ENCODE measurements around the gene ARMC10. TPM values are rescaled to one million over a fixed set of nuclear protein-coding genes. Genes with fewer than 3 reads are reported as not detected.
A peak's percentile ranks its signal among the peaks of the same experiment; 100 is the strongest.
"Not testable (repeated sequence)": the region's sequence is repeated elsewhere in the genome, so short reads cannot be mapped to it uniquely, and the experiment has no call there.

Gene ARMC10
- total RNA-seq, 2 experiments from 2014 or later, result 49.7 to 53.3 TPM

DNA sequence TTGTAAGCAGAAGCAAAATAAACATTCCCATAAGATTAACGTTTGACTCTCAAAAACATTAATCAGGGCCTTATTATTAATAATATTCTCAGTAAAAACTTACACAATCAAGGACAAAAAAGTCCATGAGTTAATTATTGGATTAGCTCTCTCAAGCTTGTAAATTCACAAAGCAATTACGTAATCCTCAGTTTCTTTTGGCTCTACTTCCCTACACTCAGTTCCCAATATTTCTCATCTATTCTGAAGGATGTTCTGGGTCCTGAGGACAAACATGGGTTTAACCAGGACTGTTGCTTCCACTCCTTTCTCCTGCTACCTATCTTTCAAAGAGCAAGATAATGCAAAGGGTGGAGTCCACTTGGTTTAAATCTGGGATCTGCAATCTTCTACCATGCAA lies 15.5 kb upstream of the ARMC10 start:
- POLR2A ChIA-PET, result no interaction called here
- CTCF ChIA-PET, result interaction anchor here (1.2 kb wide), 1 partner anchor 212 kb away, joined by 3 read pairs; no protein-coding TSS in a partner anchor
- H3K27ac Mint-ChIP-seq, result no peak overlapping the region

DNA sequence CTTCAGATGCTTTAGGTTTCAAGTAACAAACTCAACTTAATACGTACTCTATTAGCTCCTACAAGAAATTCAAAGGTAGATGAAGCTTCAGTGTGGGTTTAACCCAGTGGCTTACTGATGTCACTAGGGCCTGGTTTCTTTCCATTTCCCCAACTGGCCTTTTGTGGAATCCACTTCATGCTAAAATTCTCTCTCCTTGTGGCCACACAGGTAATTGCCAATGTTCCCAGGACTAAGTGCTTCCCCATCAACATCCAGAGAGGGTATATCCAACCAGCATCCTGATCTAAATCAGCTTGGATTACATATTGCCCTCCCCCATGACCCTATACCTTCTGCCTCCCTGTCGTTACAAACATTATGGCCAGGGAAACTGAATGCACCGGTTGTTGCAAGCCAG lies 11.0 kb upstream of the ARMC10 start:
- Mint-ChIP-seq H3K9me3 (no peaks in the 10 kb centered on the region), H3K36me3 (no peaks in the 10 kb centered on the region), H3K4me1 (ENCODE audit: low read depth) (no peaks in the 10 kb centered on the region), H3K27me3 (no peaks in the 10 kb centered on the region), H3K27ac (no peak overlapping the region), H3K4me3 (no peak overlapping the region)
- DNase-seq, result no peak
- POLR2A ChIA-PET, result no interaction called here
- CTCF ChIA-PET, result no interaction called here
- intact Hi-C loops (cut with micrococcal nuclease), result loop anchor here (2.0 kb wide), 1 partner anchor 305 kb away; no protein-coding TSS in a partner anchor

More for the DNA sequence above, 15.5 kb upstream of the ARMC10 start:
- intact Hi-C loops (cut with micrococcal nuclease), result no loop called here
- Mint-ChIP-seq H3K4me1 (ENCODE audit: low read depth) (no peaks in the 10 kb centered on the region), H3K27me3 (no peaks in the 10 kb centered on the region), H3K4me3 (no peak overlapping the region), H3K36me3 (peaks cover 2% of the 10 kb centered on the region), H3K9me3 (no peaks in the 10 kb centered on the region)
- DNase-seq, result no peak

DNA sequence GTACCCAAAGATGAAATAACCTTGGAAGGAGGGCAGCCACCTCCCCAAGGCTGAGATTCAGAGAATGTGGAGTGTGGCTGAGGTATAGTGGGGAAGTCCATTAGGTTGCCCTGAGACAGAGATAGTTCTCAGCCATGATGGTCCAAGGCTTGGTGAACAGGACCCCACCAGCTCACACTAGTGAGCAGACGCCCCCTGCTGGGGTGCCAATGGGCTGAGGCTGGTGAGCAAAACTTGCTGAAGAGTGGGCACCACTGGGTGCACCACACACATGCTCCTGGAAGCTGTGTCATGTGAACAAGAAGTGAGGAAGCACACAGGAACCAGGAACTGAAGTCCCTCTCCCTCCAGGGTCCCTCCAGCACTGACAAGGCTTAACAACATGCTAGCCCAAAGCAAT lies 9.3 kb upstream of the ARMC10 start:
- CTCF ChIA-PET, result interaction anchor here (1.3 kb wide), 1 partner anchor 14 kb away, joined by 4 read pairs; no protein-coding TSS in a partner anchor
- intact Hi-C loops (cut with micrococcal nuclease), result no loop called here
- Mint-ChIP-seq H3K9me3 (no peaks in the 10 kb centered on the region), H3K27me3 (no peaks in the 10 kb centered on the region), H3K4me3 (no peak overlapping the region), H3K4me1 (ENCODE audit: low read depth) (no peaks in the 10 kb centered on the region), H3K27ac (no peak overlapping the region), H3K36me3 (no peaks in the 10 kb centered on the region)
- POLR2A ChIA-PET, result interaction anchor here (1.5 kb wide), 1 partner anchor 10 kb away, joined by 9 read pairs; the partner anchor contains the start of genes ARMC10 and FBXL13
- peak; percentile 61 for DNase-seq

DNA sequence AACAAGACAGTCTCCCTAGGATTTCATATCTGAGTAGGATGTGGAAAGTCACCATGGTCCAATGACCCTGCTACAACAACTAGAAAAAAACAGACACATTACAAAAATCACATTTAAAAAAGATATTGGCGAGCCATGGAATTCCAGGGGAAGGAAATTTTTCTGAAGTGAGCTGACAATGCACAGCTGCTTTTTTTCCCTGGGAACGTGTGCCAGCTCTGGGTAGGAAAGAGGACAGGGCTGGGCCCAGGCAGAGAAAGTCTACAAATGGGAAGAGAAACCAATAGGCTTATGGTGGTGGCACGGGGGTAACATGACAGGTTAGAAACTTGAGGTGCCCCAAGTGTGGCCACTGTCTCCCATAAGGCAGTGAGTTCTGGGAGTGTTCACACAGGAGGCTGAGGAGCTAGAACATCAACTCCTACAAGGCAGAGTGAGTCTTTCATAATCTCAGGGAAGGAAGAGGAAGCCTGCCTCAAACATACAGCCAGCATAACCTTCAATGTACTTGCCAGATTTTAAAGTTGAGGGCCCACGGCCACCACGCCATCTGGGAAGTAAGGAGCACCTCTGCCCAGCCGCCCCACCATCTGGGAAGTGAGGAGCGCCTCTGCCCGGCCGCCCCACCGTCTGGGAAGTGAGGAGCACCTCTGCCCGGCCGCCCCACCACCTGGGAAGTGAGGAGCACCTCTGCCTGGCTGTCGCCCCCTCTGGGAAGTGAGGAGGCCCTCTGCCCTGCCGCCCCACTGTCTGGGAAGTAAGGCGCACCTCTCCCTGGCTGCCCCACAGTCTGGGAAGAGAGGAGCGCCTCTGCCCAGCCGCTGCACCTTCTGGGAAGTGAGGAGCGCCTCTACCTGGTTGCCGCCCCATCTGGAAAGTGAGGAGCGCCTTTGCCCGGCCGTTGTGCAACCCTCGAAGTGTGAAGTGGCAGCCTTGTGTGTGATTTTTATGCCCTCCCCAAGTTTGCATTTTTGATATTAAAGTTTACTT lies 6.2 kb upstream of the ARMC10 start:
- DNase-seq, result no peak
- intact Hi-C loops (cut with micrococcal nuclease), result no loop called here
- ChIA-PET CTCF (no interaction called here), POLR2A (no interaction called here)
- no peaks in the 10 kb centered on the region for H3K36me3 Mint-ChIP-seq
- no peaks in the 10 kb centered on the region for H3K27me3 Mint-ChIP-seq
- no peaks in the 10 kb centered on the region for H3K9me3 Mint-ChIP-seq
- H3K4me3 Mint-ChIP-seq, result no peak overlapping the region
- no peak overlapping the region for H3K27ac Mint-ChIP-seq
- peaks cover 8% of the 10 kb centered on the region for H3K4me1 Mint-ChIP-seq (ENCODE audit: low read depth)

DNA sequence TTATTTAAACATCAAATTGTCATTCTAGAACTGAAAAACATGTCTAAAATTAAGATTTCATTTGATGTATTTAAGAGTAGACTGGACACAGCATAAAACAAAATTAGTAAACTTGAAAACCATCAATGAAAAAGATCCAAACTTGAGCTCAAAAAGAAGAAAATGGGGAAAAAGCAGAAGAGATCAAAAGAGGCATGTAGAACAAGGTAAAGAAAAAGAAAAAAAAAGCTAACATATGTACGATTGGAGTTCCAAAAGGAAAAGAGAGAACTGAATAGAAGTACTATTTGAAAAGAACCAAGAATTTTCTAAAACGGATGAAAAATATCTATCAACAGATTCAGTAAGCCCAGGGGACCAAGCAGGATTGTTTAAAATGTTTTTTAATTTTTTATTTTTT lies 3.9 kb upstream of the ARMC10 start:
- ChIA-PET CTCF (interaction anchor here (1.0 kb wide), 1 partner anchor 9 kb away, joined by 4 read pairs; no protein-coding TSS in a partner anchor), POLR2A (no interaction called here)
- H3K27me3 Mint-ChIP-seq, result no peaks in the 10 kb centered on the region
- no peak for DNase-seq
- H3K4me1 Mint-ChIP-seq (ENCODE audit: low read depth), result peaks cover 23% of the 10 kb centered on the region
- H3K4me3 Mint-ChIP-seq, result no peak overlapping the region
- intact Hi-C loops (cut with micrococcal nuclease), result loop anchor here (5.0 to 10.0 kb wide), 3 partner anchors 196 to 334 kb away; partner anchors contain the start of gene FAM185A
- H3K27ac Mint-ChIP-seq, result no peak overlapping the region
- no peaks in the 10 kb centered on the region for H3K36me3 Mint-ChIP-seq
- no peaks in the 10 kb centered on the region for H3K9me3 Mint-ChIP-seq

DNA sequence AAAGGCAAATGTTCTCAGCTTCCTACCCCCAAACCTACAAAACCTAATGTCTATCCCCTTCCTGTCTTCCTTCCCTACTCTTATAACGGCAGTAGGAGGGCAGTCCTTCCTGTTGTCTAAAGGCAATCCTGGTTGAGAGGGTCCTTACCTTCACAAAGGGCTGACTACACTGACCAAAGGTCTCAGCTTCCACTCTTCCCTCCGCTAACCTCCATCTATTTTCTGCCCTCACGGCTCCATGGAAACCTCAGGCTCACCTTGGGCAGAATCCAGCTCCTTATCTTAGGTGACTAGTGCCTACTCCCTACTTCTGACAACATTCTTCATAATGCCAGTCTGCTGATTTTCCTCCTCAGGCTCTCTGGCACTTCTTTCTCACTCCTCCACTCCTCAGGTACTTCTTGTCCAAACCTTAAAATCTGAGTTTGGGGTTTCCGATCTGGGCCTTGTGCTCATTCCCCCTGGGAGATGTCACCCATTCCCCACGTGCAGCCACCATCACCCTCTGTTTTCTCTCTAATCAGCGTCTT lies 886 bp upstream of the ARMC10 start:
- CTCF ChIA-PET, result interaction anchor here (1.7 to 3.1 kb wide), 2 partner anchors 12 to 325 kb away, joined by 9 to 12 read pairs; partner anchors contain the start of gene FAM185A
- intact Hi-C loops (cut with micrococcal nuclease), result loop anchor here (2.0 to 10.0 kb wide), 5 partner anchors 199 to 331 kb away; partner anchors contain the start of gene FAM185A
- peak overlapping the region; percentile 93 for H3K4me3 Mint-ChIP-seq
- H3K27ac Mint-ChIP-seq, result peak overlapping the region; percentile 74
- no peak for DNase-seq
- no peaks in the 10 kb centered on the region for H3K27me3 Mint-ChIP-seq
- peaks cover 1% of the 10 kb centered on the region for H3K36me3 Mint-ChIP-seq
- H3K4me1 Mint-ChIP-seq (ENCODE audit: low read depth), result peaks cover 37% of the 10 kb centered on the region
- no peaks in the 10 kb centered on the region for H3K9me3 Mint-ChIP-seq
- POLR2A ChIA-PET, result interaction anchor here (0.6 to 1.2 kb wide), 3 partner anchors 206 to 343 kb away, joined by 3 to 8 read pairs (median 3); partner anchors contain the start of gene FAM185A

DNA sequence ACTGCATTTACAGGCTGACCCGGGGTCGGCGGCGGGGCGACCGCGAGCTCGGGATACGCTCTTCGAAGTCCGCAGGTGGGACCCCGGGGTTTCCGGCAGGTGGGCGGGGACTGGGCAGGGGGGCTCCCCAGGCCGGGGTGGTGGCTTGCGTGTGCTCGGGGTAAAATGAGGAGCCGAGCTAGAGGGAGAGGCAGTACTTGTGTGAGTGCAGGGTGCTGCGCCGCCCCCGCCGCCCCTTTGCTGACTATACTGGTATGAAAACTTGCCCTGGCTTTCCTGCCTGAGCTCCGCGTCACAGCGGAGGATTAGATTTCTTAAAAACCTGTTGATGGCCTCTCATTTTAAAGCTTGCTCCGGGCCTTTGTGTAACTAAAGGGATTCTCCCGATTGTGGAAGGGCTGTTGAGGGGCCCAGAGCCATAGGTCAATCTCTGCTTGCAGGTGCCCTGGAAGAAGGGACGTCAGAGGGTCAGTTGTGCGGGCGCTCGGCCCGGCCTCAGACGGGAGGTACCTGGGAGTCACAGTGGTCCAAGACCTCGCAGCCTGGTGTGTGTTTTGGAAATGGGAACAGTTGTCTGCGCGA lies 488 bp downstream of the ARMC10 start:
- intact Hi-C loops (cut with micrococcal nuclease), result loop anchor here (1.0 to 10.0 kb wide), 5 partner anchors 74 to 329 kb away; partner anchors contain the start of gene NAPEPLD

DNA sequence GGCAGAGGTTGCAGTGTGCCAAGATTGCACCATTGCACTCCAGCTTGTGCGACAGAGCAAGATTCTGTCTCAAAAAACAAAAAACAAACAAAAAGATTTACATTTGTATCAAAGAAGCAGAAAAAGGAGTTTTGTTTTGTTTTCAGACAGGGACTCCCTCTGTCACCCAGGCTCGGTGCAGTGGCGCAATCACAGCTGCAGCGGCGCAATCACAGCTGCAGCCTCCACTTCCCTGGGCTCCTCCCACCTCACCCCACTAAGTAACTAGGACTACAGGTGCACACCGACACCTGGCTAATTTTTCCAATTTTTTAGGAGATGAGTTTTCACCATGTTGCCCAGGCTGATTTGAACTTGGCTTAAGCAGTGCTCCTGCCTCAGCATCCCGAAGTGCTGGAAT lies 1.8 kb downstream of the ARMC10 start:
- intact Hi-C loops (cut with micrococcal nuclease), result loop anchor here (10.0 kb wide), 2 partner anchors 202 to 328 kb away; no protein-coding TSS in a partner anchor
- Mint-ChIP-seq H3K27me3 (no peaks in the 10 kb centered on the region), H3K4me1 (ENCODE audit: low read depth) (peaks cover 41% of the 10 kb centered on the region), H3K4me3 (no peak overlapping the region), H3K9me3 (no peaks in the 10 kb centered on the region), H3K27ac (no peak overlapping the region), H3K36me3 (peaks cover 4% of the 10 kb centered on the region)
- ChIA-PET CTCF (interaction anchor here (3.1 kb wide), 1 partner anchor 14 kb away, joined by 12 read pairs; no protein-coding TSS in a partner anchor), POLR2A (no interaction called here)
- DNase-seq, result no peak

More for the DNA sequence above, 488 bp downstream of the ARMC10 start:
- H3K9me3 Mint-ChIP-seq, result no peaks in the 10 kb centered on the region
- H3K27me3 Mint-ChIP-seq, result no peaks in the 10 kb centered on the region
- peaks cover 41% of the 10 kb centered on the region for H3K4me1 Mint-ChIP-seq (ENCODE audit: low read depth)
- H3K27ac Mint-ChIP-seq, result peak overlapping the region; percentile 88
- POLR2A ChIA-PET, result interaction anchor here (0.6 to 2.0 kb wide), 9 partner anchors 9 to 327 kb away, joined by 3 to 9 read pairs (median 4); partner anchors contain the start of genes FAM185A, NAPEPLD and PSMC2
- peak; percentile 86 for DNase-seq
- H3K4me3 Mint-ChIP-seq, result peak overlapping the region; percentile 95
- CTCF ChIA-PET, result interaction anchor here (0.9 to 3.1 kb wide), 5 partner anchors 13 to 327 kb away, joined by 3 to 12 read pairs (median 4); partner anchors contain the start of genes FAM185A and NAPEPLD
- peaks cover 4% of the 10 kb centered on the region for H3K36me3 Mint-ChIP-seq

DNA sequence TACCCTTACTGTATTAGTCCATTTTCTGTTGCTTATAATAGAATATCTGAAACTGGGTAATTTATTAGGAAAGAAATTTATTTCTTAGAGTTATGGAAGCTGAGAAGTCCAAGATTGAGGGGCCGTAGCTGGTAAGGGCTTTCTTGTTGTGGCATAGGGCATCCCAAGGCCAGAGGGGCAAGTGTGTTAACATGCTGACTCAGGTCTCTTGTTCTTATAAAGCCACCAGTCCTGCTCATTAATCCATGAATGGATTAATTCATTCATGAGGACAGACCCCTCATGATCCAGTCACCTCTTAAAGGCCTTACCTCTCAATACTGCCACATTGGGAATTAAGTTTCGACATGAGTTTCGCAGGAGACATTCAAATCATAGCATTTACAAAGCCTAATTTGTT lies 2.4 kb downstream of the ARMC10 start:
- no peak for DNase-seq
- Mint-ChIP-seq H3K36me3 (peaks cover 4% of the 10 kb centered on the region), H3K4me3 (no peak overlapping the region), H3K27me3 (no peaks in the 10 kb centered on the region), H3K9me3 (no peaks in the 10 kb centered on the region), H3K27ac (no peak overlapping the region), H3K4me1 (ENCODE audit: low read depth) (peaks cover 42% of the 10 kb centered on the region)
- intact Hi-C loops (cut with micrococcal nuclease), result loop anchor here (10.0 kb wide), 2 partner anchors 203 to 327 kb away; no protein-coding TSS in a partner anchor
- POLR2A ChIA-PET, result no interaction called here
- CTCF ChIA-PET, result interaction anchor here (0.6 kb wide), 1 partner anchor 1805 kb away, joined by 4 read pairs; no protein-coding TSS in a partner anchor

DNA sequence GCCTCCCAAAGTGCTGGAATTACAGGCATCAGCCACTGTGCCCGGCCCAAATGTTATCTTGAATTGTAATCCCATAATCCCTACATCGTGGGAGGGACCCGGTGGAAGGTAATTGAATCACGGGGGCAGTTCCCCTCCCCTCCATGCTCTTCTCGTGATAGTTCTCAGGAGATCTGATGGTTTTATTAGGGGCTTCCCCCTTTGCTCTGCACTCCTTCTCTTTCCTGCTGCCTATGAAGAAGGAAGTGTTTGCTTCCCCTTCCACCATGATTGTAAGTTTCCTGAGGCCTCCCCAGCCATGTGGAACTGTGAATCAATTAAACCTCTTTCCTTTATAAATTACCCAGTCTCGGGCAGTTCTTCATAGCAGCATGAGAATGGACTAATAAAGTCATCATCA lies 3.3 kb downstream of the ARMC10 start:
- H3K9me3 Mint-ChIP-seq, POLR2A ChIA-PET, DNase-seq, H3K36me3 Mint-ChIP-seq, H3K4me3 Mint-ChIP-seq, H3K27ac Mint-ChIP-seq, CTCF ChIA-PET, H3K27me3 Mint-ChIP-seq: not testable (repeated sequence)
- peaks cover 39% of the 10 kb centered on the region for H3K4me1 Mint-ChIP-seq (ENCODE audit: low read depth)
- intact Hi-C loops (cut with micrococcal nuclease), result loop anchor here (10.0 kb wide), 2 partner anchors 203 to 327 kb away; no protein-coding TSS in a partner anchor

DNA sequence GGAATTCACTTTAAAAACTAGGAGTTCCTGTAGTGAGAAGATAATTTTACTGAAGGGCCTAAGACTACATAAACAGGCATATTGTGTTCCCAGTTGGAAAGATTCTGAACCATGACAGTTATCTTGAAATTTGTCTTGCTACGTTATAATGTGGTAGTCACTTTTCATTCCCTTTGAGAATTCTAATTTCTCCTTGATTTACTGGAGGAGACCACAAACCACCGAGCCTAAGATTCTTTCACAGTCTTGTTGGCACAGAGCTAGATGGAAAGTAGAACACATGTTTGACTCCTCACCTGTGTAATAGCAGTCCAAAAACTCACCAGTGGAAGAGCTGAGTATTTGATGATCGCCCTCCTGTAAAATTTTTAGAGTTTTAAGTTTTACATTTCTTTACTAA lies 4.9 kb downstream of the ARMC10 start:
- Mint-ChIP-seq H3K9me3 (no peaks in the 10 kb centered on the region), H3K27ac (no peak overlapping the region), H3K4me1 (ENCODE audit: low read depth) (peaks cover 29% of the 10 kb centered on the region), H3K27me3 (no peaks in the 10 kb centered on the region), H3K36me3 (peaks cover 6% of the 10 kb centered on the region), H3K4me3 (no peak overlapping the region)
- DNase-seq, result no peak
- CTCF ChIA-PET, result interaction anchor here (1.0 to 1.4 kb wide), 2 partner anchors 14 to 18 kb away, joined by 3 to 4 read pairs; no protein-coding TSS in a partner anchor
- intact Hi-C loops (cut with micrococcal nuclease), result loop anchor here (10.0 kb wide), 2 partner anchors 205 to 325 kb away; no protein-coding TSS in a partner anchor
- POLR2A ChIA-PET, result no interaction called here
